Measurements from ENCODE around the gene ZSCAN30. TPM values are rescaled to one million over a fixed set of nuclear protein-coding genes. Genes with fewer than 3 reads are reported as not detected.

Gene ZSCAN30
- total and polyA plus RNA-seq, 2 of the 13 experiments (the other 11 are each of a cell fraction or from before 2014, with no cell fraction given) = 7.4 to 7.7 TPM

GRCh38 chr18:35289727-35290093 lies 319 bp downstream of the ZSCAN30 start (continued):
- peak; percentile 83 for TF ChIP-seq PRPF4 (IDR thresholded peaks at IDR 0.05; ENCODE audit: low read depth, low read length, poor library complexity, severe bottlenecking)
- TF ChIP-seq ARNT2 (CRISPR knock-in tag; IDR thresholded peaks at IDR 0.05; ENCODE audit: low read depth) = no peak
- TF ChIP-seq SRSF1 (optimal IDR thresholded peaks at IDR 0.05; ENCODE audit: low read depth, low read length) = no peak
- no peak for TF ChIP-seq ZKSCAN1 (IDR thresholded peaks at IDR 0.05; ENCODE audit: low read length)
- TF ChIP-seq BRD4 (CRISPR knock-in tag; IDR thresholded peaks at IDR 0.05) = no peak
- no peak for TF ChIP-seq CREM (IDR thresholded peaks at IDR 0.05)
- TF ChIP-seq CREM (CRISPR knock-in tag; IDR thresholded peaks at IDR 0.05) = no peak
- TF ChIP-seq SAFB2 (CRISPR knock-in tag; IDR thresholded peaks at IDR 0.05; ENCODE audit: borderline replicate concordance, low read depth) = no peak
- 0 out of 2 replicates have a peak, but pooled peaks have one; percentile 1 for TF ChIP-seq MYPOP (CRISPR knock-in tag; IDR thresholded peaks at IDR 0.05)
- TF ChIP-seq PRDM10 (CRISPR knock-in tag; IDR thresholded peaks at IDR 0.05; ENCODE audit: low read depth) = no peak
- TF ChIP-seq ZSCAN20 (CRISPR knock-in tag; IDR thresholded peaks at IDR 0.05; ENCODE audit: borderline replicate concordance) = no peak
- no peak for TF ChIP-seq RFX5 (IDR thresholded peaks at IDR 0.05; ENCODE audit: low read depth, low read length)
- TF ChIP-seq ZBTB2 (CRISPR knock-in tag; IDR thresholded peaks at IDR 0.05; ENCODE audit: low read depth) = peak; percentile 4; the same call in 1 of the 2 replicates
- no peak for TF ChIP-seq JUND (CRISPR knock-in tag; IDR thresholded peaks at IDR 0.05)

Measured in HepG2 (cell line).